Activated CD4-positive, alpha-beta T cell treated with anti-CD3 and anti-CD28 coated beads, Interleukin-2, amount 50 U/mL, for 1 hour (primary cell): ENCODE results near the gene CHST11.
"Not testable (repeated sequence)": the region's sequence is repeated elsewhere in the genome, so short reads cannot be mapped to it uniquely, and the experiment has no call there.

ENCODE experiments used
- DNase-seq: peaks from one replicate; pipeline ENCODE4 v3.0.0-alpha.2; 2020

CHST11 gene

GRCh38 chr12:104568487-104568868 lies 111.7 kb downstream of the CHST11 start:
- no peak for DNase-seq

GRCh38 chr12:104568935-104569334 lies 112.2 kb downstream of the CHST11 start:
- DNase-seq = no peak

GRCh38 chr12:104569346-104570173 lies 112.8 kb downstream of the CHST11 start:
- DNase-seq = peak; percentile 14

- DNase-seq = no peak
These were observed 113.6 kb downstream of the CHST11 start for GRCh38 chr12:104570174-104570907.

GRCh38 chr12:104571328-104571727 lies 114.6 kb downstream of the CHST11 start:
- no peak for DNase-seq

- not testable (repeated sequence) for DNase-seq
These were observed 117.6 kb downstream of the CHST11 start for GRCh38 chr12:104574353-104574752.

GRCh38 chr12:104574758-104575157 lies 118.0 kb downstream of the CHST11 start:
- not testable (repeated sequence) for DNase-seq

GRCh38 chr12:104575442-104576186 lies 118.9 kb downstream of the CHST11 start:
- DNase-seq = no peak

- no peak for DNase-seq
These were observed 119.5 kb downstream of the CHST11 start for GRCh38 chr12:104576187-104576778.

GRCh38 chr12:104576980-104577580 lies 120.3 kb downstream of the CHST11 start:
- no peak for DNase-seq

GRCh38 chr12:104577581-104577981 lies 120.8 kb downstream of the CHST11 start:
- DNase-seq = no peak

- no peak for DNase-seq
These were observed 121.7 kb downstream of the CHST11 start for GRCh38 chr12:104578453-104578852.

- no peak for DNase-seq
These were observed 123.2 kb downstream of the CHST11 start for GRCh38 chr12:104579718-104580495.

- DNase-seq = no peak
These were observed 124.3 kb downstream of the CHST11 start for GRCh38 chr12:104581005-104581570.

- DNase-seq = no peak
These were observed 126.0 kb downstream of the CHST11 start for GRCh38 chr12:104582739-104583138.

- DNase-seq = no peak
These were observed 126.6 kb downstream of the CHST11 start for GRCh38 chr12:104583301-104583700.

GRCh38 chr12:104585448-104586055 lies 128.8 kb downstream of the CHST11 start:
- DNase-seq = no peak

GRCh38 chr12:104586351-104586919 lies 129.7 kb downstream of the CHST11 start:
- DNase-seq = no peak

GRCh38 chr12:104588047-104588920 lies 131.5 kb downstream of the CHST11 start:
- no peak for DNase-seq
